ENCODE data around the gene EDEM1.

- TF ChIP-seq CTCF (IDR thresholded peaks at IDR 0.05) (no peak), EP300 (IDR thresholded peaks at IDR 0.05) (no peak)
Measured at GRCh38 chr3:5151586-5151985, 35.9 kb upstream of the EDEM1 start.
